SH-SY5Y (cell line): ENCODE results near the gene ENDOV.

Source experiments
- GATA2 ChIP-seq: IDR thresholded peaks from 2 replicates; pipeline ENCODE4 v1.6.1; 2011; ENCODE audit warnings: mild to moderate bottlenecking, low read depth, low read length
- GATA3 ChIP-seq: IDR thresholded peaks from 2 replicates; pipeline ENCODE4 v1.6.1; 2011; ENCODE audit warnings: low read depth, mild to moderate bottlenecking, low read length, moderate library complexity

ENDOV gene

GRCh38 chr17:80478487-80479245 is 63.7 kb downstream of the ENDOV start:
- no peak for TF ChIP-seq GATA3
- TF ChIP-seq GATA2, result no peak

GRCh38 chr17:80479246-80479566 is 64.2 kb downstream of the ENDOV start:
- TF ChIP-seq GATA2, result no peak
- no peak for TF ChIP-seq GATA3

- TF ChIP-seq GATA3 (no peak), GATA2 (no peak)
Measured at GRCh38 chr17:80480248-80480647, 65.3 kb downstream of the ENDOV start.

GRCh38 chr17:80481284-80482057 is 66.5 kb downstream of the ENDOV start:
- TF ChIP-seq GATA2, result no peak
- no peak for TF ChIP-seq GATA3

GRCh38 chr17:80482058-80482318 is 67.0 kb downstream of the ENDOV start:
- TF ChIP-seq GATA3 (no peak), GATA2 (no peak)

- TF ChIP-seq GATA2 (no peak), GATA3 (no peak)
Measured at GRCh38 chr17:80482555-80483308, 67.8 kb downstream of the ENDOV start.

GRCh38 chr17:80485846-80486245 is 70.9 kb downstream of the ENDOV start:
- no peak for TF ChIP-seq GATA3

GRCh38 chr17:80486692-80487091 is 71.7 kb downstream of the ENDOV start:
- TF ChIP-seq GATA2, result no peak
- no peak for TF ChIP-seq GATA3

- TF ChIP-seq GATA3, result no peak
- no peak for TF ChIP-seq GATA2
Measured at GRCh38 chr17:80487511-80487910, 72.5 kb downstream of the ENDOV start.
